A673 (cell line): ENCODE data around the gene SLC24A4. TPM values are rescaled to one million over a fixed set of nuclear protein-coding genes. Genes with fewer than 3 reads are reported as not detected.

ENCODE experiments used
- BruUV-seq: library from RNA; stranded (reverse); fragments of 400-500 nt; replicated peaks from 2 replicates; lab custom pipeline; 2021; lab: Mats Ljungman, UMichigan
- CTCF ChIA-PET: fragments of 300-600 bp; sonication (Branson Sonifier 250); formaldehyde crosslinking; loops from one replicate; lab custom pipeline; 2022; ENCODE audit warnings: antibody characterized with exemption; lab: Charles Lee
- POLR2A ChIA-PET: fragments of 300-600 bp; sonication (Branson Sonifier 250); formaldehyde crosslinking; loops from one replicate; lab custom pipeline; 2022; ENCODE audit warnings: antibody characterized with exemption; ENCODE audit not compliant: low non-redundant PET; lab: Charles Lee
- DNase-seq: peaks from one replicate; pipeline ENCODE4 v3.0.0-alpha.2; 2015; ENCODE audit warnings: low spot score
- H3K27ac ChIP-seq: fragments of 200-600 bp; sonication (generic); 2 replicates; pipeline ENCODE4 v1.5.1; 2016; ENCODE audit warnings: mixed run types, low read depth, mild to moderate bottlenecking, mixed read lengths, antibody characterized with exemption, low read length; ENCODE audit not compliant: poor library complexity, severe bottlenecking
- H3K27me3 ChIP-seq: fragments of 200-600 bp; sonication (generic); replicated peaks from 2 replicates; pipeline ENCODE4 v1.6.1; 2017; ENCODE audit warnings: mixed run types, low read depth, mild to moderate bottlenecking, mixed read lengths, antibody characterized with exemption, low read length; ENCODE audit not compliant: insufficient read depth, poor library complexity
- H3K36me3 ChIP-seq: fragments of 200-600 bp; sonication (generic); 2 replicates; pipeline ENCODE4 v1.6.1; 2016; ENCODE audit warnings: mixed run types, mild to moderate bottlenecking, mixed read lengths, antibody characterized with exemption, low read length; ENCODE audit not compliant: insufficient read depth, poor library complexity, severe bottlenecking
- H3K4me1 ChIP-seq: fragments of 200-600 bp; sonication (generic); 2 replicates; pipeline ENCODE4 v1.6.1; 2017; ENCODE audit warnings: mixed run types, mild to moderate bottlenecking, mixed read lengths, antibody characterized with exemption, low read length; ENCODE audit not compliant: insufficient read depth, poor library complexity, severe bottlenecking
- H3K4me3 ChIP-seq: fragments of 200-600 bp; sonication (generic); 2 replicates; pipeline ENCODE4 v1.5.1; 2016; ENCODE audit warnings: low read depth, mixed run types, mild to moderate bottlenecking, mixed read lengths, low read length; ENCODE audit not compliant: poor library complexity, severe bottlenecking
- H3K9me3 ChIP-seq: fragments of 200-600 bp; sonication (generic); 2 replicates; pipeline ENCODE4 v1.6.1; 2016; ENCODE audit warnings: mixed run types, low read depth, mild to moderate bottlenecking, mixed read lengths, antibody characterized with exemption, low read length; ENCODE audit not compliant: poor library complexity, severe bottlenecking
- CTCF ChIP-seq: fragments of 300-800, 200-600 bp; sonication (generic); conservative IDR thresholded peaks from 2 replicates; pipeline ENCODE4 v1.5.1; 2017; ENCODE audit warnings: low read depth, mild to moderate bottlenecking, antibody characterized with exemption, low read length, moderate library complexity, mixed read lengths
- EZH2 ChIP-seq: fragments of 200-600 bp; sonication (generic); IDR thresholded peaks from 2 replicates; pipeline ENCODE4 v1.6.1; 2017; ENCODE audit warnings: borderline replicate concordance, low read depth, mild to moderate bottlenecking, mixed read lengths, antibody characterized with exemption, low read length; ENCODE audit not compliant: poor library complexity, severe bottlenecking
- intact Hi-C: fragments of 100-400 bp; cut with micrococcal nuclease; formaldehyde crosslinking; loops from one replicate; pipeline ENCODE4 v1.10.0; 2022; ENCODE audit not compliant: unreplicated experiment
- total RNA-seq: library from RNA; stranded (reverse); gene quantifications from 2 replicates; pipeline ENCODE4 v1.2.3, GENCODE V29; 2021

SLC24A4 gene
- total RNA-seq, 1 experiment from 2014 or later, result 0.15 TPM

GRCh38 chr14:92511453-92512238, 188.7 kb downstream of the SLC24A4 start:
- Histone ChIP-seq H3K9me3 (no peaks in the 10 kb centered on the region), H3K4me1 (no peaks in the 10 kb centered on the region), H3K27me3 (no peaks in the 10 kb centered on the region), H3K27ac (no peak overlapping the region), H3K4me3 (no peak overlapping the region), H3K36me3 (no peaks in the 10 kb centered on the region)
- POLR2A ChIA-PET, result no interaction called here
- intact Hi-C loops, result no loop called here
- DNase-seq, result peak; percentile 64
- no peak for TF ChIP-seq EZH2
- TF ChIP-seq CTCF, result no peak
- BruUV-seq, result no TSS peak
- CTCF ChIA-PET, result no interaction called here

GRCh38 chr14:92512807-92513203, 189.8 kb downstream of the SLC24A4 start:
- intact Hi-C loops, result no loop called here
- ChIA-PET POLR2A (no interaction called here), CTCF (no interaction called here)
- H3K4me1 ChIP-seq, result no peaks in the 10 kb centered on the region
- peak overlapping the region; percentile 52 for H3K4me3 ChIP-seq
- no TSS peak for BruUV-seq
- no peaks in the 10 kb centered on the region for H3K36me3 ChIP-seq
- H3K27ac ChIP-seq, result no peak overlapping the region
- H3K9me3 ChIP-seq, result no peaks in the 10 kb centered on the region
- DNase-seq, result no peak
- TF ChIP-seq CTCF (no peak), EZH2 (no peak)
- H3K27me3 ChIP-seq, result no peaks in the 10 kb centered on the region

- no peak for TF ChIP-seq EZH2
- TF ChIP-seq CTCF, result no peak
- ChIA-PET CTCF (no interaction called here), POLR2A (no interaction called here)
- intact Hi-C loops, result no loop called here
- Histone ChIP-seq H3K27ac (no peak within 1 kb of the TSS), H3K4me3 (peak within 1 kb of the TSS; percentile 52), H3K4me1 (no peaks in the 10 kb centered on the region), H3K27me3 (no peaks in the 10 kb centered on the region), H3K36me3 (no peaks in the 10 kb centered on the region), H3K9me3 (no peaks in the 10 kb centered on the region)
- no TSS peak for BruUV-seq
- DNase-seq, result peak; percentile 52
These were observed 190.4 kb downstream of the SLC24A4 start, which contains the start of gene RIN3 for GRCh38 chr14:92513204-92513965. TSS of gene RIN3 (plus strand) at chr14:92513781. CDS start at chr14:92513933, 152 bp downstream.
